NCI-H510A (cell line): ENCODE results near the gene FMN1.

Source experiments
- DNase-seq: peaks from one replicate; lab custom pipeline; 2025; lab: John Stamatoyannopoulos, UW

Gene FMN1, protein sequence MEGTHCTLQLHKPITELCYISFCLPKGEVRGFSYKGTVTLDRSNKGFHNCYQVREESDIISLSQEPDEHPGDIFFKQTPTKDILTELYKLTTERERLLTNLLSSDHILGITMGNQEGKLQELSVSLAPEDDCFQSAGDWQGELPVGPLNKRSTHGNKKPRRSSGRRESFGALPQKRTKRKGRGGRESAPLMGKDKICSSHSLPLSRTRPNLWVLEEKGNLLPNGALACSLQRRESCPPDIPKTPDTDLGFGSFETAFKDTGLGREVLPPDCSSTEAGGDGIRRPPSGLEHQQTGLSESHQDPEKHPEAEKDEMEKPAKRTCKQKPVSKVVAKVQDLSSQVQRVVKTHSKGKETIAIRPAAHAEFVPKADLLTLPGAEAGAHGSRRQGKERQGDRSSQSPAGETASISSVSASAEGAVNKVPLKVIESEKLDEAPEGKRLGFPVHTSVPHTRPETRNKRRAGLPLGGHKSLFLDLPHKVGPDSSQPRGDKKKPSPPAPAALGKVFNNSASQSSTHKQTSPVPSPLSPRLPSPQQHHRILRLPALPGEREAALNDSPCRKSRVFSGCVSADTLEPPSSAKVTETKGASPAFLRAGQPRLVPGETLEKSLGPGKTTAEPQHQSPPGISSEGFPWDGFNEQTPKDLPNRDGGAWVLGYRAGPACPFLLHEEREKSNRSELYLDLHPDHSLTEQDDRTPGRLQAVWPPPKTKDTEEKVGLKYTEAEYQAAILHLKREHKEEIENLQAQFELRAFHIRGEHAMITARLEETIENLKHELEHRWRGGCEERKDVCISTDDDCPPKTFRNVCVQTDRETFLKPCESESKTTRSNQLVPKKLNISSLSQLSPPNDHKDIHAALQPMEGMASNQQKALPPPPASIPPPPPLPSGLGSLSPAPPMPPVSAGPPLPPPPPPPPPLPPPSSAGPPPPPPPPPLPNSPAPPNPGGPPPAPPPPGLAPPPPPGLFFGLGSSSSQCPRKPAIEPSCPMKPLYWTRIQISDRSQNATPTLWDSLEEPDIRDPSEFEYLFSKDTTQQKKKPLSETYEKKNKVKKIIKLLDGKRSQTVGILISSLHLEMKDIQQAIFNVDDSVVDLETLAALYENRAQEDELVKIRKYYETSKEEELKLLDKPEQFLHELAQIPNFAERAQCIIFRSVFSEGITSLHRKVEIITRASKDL (N-terminal part only)

DNA sequence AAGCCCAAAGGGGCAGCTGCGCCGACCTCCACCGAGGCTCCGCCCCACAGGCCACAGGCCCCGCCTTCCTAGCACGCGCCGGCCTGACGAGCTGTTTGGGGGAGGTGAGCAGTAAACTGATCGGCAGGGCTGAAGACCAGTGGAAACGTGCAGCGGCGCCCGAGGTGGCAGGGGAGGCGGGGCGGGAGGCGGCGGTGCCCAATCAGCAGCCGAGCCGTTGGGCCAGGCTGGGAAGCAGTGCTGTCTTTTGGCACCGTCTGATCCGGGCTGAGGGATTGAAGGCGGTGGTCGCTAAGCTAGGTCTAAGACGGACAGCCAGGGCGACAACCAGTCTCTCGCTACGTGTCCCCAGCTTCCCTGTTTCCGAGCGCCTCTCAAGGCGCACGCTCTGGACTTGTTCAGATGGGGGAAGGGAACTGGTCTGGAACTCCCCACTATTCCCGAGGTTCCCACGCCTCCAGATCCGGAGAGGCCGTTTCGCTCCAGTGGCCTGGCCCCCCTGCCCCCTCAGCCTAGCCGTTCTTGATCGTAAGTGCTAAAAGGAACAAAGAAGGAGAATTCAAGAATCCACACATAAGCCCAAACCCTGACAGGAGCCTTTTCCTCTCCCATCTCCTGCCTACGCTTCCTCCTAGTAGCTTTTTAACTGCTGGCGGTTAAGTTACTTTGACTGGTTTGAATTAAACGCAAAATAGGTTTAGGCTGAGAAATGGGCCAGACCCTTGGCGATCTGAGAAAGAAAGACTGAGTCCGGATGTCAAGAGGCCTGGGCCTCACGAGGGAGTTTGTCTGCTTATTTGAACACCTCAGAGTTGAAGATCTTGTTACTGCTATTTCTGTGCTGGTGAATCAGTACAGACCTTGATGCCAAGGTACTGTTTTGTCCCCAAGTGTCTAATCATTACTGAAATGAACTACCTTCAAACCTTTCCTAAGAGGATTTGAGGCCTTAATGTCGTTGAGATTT is at the start of gene FMN1:
TSS of gene FMN1 (minus strand) at position 11 of the 967 bp plus-strand sequence. CDS start 39,800 bp downstream, outside the sequence.
- peak; percentile 72 for DNase-seq

DNA sequence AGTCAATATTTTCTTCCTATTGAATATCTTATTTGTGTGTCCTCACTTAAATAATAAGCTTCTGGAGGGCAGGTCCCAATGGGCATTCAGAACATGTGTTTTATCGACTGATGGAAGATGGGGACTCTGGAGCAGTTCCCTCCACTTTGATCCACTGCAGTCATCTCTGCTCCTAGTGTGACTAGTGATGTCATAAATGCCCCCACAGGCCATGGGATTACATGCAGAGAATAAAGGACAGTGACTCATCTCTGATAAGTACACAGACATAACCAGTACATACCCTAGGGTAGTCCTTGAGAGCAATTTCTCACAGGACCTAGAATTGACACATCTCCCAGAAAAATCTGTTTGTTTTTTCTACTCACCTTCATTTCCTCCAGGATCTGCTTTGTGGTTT is 49.4 kb upstream of the FMN1 start:
- no peak for DNase-seq

DNA sequence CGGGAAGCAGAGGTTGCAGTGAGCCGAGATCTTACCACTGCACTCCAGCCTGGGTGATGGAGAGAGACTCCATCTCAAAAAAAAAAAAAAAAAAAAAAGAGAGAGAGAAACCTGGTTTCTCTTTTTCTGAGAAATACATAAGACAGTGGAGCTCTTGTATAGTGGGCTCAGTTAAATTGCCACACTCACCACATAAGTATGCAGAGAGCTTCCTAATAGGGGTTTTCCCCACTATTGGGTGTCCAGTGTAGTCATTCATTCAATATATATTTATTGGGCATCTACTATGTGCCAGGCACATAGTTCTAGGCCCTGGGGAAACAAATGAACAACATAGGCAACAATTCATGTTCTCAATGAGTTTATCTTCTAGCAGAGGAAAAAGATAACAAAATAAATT is 48.9 kb upstream of the FMN1 start:
- DNase-seq: no peak

DNA sequence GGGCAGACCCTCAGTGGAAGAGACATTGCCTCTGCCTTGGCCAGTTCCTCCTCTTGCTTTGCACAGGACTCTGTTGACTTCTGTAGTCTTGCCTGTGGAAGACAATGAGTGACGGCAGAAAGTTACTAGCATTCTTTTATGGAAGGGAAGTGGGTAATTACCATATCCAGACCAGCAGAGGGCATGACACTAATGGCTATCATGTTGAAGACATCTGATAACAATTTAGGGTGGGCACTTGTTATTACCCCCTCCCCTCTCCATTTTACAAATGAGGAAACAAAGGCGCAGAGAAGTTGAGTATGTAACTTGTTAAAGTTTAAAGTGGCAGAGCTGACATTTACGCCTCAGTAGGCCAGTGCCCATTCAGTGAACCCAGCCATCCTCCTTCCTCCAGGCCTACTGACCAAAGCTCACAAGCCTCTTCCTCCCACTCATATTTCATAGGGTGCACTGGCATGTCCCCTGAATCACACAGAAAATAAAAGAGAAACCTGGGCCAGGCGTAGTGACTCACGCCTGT is 48.2 kb upstream of the FMN1 start:
- DNase-seq: no peak

DNA sequence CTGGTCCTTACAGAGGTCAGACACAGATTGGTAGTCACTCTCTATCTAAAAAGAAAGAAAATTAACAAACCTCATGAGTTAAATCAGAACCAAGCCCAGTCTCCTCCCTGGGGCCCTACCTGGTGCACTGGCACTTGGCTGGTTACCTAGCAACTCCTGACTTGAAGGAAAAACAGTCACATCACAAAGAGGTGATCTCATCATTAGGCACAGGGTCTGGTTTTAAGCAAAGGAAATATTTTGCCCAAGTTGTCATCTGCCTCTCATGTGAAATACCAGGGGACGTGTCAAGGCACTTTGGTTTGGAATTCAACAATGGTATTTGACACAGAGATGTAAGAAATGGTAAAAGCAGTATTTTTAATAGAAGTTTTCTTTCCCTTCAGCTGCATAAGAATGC is 47.7 kb upstream of the FMN1 start:
- no peak for DNase-seq

DNA sequence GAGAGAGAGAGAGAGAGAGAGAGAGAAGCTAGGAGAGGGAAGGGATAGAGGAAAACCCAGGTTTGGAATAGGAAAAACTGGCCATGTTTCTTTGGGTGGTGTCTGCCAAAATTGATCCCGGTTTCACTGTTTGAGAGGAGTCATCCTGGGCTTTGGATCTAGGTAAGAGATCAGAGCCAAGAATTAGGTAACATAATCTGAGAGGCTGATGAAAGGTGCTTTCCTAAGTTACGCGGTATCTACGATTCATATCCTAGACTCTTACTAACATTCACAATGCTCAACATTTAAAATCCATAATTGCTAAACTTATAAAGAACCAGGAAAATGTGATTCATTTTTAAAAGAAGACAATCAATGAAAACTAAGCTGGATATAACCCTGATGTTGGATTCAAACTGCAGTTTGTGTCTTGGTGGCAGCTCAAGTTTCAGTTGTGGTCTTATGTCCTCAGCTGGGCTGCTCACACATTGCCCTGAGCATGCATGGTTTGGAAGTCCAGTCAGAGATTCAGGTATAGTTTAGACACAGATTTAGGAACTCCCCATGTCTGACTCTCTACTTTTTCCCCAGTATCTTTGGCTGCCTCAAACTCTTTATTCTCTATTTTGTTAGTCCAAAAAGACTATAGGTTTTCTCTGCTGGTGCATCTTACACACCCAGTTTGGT is 42.5 kb upstream of the FMN1 start:
- no peak for DNase-seq

DNA sequence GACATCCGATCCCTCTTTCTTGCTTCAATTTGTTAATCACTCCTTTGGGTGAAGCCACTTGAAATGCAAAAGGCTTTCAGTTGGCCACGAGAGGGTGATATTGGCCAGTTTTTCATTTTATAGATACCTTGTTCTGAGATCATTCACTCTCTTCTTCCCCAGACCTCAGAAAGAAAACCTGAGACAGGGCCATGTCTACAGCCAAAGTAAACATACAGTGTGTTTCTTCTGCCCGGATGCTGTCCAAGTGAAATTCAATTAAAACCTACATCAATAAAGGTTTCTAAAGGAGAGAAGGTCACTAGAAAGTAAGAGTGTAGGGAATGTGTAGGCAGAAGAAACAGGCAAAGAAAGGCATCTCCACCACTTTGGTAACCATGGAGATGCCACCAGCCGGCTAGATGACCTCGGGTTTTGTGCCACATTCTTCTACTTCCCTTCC is 39.5 kb upstream of the FMN1 start:
- no peak for DNase-seq

DNA sequence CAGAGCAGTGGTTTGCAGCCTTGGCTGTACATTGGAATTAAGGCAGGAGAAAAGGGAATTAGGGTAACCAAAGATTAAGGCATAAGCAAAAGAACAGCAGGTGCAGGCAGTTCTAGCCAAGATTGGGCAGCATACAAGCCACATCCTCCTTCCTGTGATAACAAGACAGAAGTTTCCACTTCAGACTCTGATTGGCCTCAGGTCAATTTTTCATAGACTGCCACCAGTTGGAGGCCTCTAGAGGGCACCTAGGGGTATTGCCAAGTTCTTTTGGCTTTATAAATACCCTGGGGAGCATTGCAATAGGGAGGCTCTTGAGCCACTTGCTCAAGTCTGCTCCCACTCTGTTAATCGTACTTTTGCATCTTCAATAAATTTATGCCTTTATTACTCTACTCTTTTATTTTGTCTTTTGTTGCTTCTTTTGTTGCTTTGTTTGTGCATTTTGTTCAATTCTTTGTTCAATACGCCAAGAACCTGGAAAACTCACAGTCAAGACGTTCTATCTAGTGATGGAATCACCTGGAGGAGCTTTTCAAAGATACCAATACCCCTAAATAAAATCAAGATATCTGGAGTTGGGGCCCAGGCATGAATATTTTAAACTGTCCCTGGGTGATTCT is 32.2 kb upstream of the FMN1 start:
- DNase-seq: peak; percentile 6

DNA sequence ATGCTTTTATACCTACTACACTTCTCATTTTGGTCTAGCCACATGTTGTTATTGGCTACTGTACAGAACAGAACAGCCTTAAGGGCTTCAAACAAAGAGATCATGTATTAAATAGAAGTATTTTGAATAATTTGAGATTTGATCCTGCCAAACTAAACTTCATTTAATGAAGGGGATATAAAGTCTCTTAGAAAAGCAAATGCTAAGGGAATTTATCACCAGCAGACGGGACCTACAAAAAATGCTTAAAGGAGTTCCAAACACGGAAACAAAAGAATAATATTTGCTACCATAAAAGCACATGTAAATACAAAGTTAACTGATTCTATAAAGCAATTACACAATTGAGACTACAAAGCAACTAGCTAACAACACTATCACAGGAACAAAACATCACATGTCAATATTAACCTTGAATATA is 23.6 kb upstream of the FMN1 start:
- DNase-seq: no peak

DNA sequence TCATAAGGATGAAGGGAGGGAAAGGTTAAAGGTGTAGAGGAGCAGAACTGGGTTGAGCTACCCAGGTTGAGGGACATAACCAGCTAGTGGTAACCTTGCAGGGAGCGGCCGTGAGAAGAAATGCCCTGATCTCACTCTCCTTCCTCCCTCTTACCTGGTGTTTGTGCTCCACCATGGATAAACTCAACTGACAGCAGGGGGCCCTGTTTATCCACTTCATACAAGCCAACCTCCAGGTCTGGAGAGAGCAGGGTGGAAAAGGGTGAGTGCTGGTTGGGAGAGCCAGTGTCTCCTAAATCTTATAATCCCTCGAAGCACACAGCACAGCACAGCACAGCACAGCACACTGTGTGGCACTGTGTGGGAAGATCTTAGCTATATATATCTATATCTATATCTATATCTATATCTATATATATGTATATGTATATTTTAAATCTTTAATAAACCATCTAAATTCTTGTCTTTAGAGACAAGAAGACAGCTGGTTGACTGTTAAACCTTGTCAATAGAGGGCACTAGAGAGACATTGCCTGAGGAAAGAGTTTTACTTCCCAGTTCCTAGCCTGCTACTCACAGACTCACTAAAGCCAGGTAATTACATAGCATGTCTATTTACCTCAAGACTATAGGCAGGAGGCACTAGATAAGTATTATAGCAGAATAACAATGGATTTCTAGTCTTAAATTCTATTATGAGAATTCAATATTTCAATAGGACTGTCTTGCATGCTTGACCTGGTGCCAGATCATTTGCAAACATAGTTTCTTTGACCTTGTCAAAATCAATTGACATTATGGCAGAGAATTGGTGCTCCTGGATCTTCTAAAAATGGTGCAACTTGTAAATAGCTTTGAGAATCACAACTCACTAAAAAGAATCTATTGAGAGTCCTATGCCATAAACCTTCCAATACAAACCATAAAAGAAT is 21.7 kb upstream of the FMN1 start:
- no peak for DNase-seq

DNA sequence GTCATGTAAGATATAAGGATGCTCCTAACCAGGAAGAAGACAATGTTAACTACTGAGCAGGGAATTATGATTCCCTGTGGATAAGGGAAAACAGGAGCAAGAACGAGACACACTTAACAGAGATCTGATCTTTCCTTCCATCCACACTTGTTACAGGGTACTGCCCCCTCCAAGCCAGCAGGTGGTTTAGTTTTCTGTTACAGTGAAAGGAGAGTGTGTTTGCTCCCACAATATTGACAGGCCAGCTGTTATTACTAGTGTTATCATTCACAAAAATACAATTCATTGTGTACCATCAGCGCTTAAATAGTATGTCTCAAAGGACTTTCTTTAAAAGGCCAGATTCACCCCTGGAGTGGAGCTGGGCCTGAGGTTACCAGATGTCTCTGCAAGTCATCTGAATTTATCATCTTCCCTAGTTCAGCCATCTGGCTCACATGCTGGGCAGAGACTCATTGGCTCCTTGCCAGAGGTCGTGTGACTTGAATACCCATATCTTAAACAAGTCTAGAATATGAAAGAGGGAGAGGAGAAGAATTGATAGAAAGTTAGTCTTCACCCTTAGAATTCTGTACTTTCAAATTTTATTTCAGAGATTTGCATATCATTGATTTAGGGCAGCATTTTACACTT is 16.8 kb upstream of the FMN1 start:
- no peak for DNase-seq

DNA sequence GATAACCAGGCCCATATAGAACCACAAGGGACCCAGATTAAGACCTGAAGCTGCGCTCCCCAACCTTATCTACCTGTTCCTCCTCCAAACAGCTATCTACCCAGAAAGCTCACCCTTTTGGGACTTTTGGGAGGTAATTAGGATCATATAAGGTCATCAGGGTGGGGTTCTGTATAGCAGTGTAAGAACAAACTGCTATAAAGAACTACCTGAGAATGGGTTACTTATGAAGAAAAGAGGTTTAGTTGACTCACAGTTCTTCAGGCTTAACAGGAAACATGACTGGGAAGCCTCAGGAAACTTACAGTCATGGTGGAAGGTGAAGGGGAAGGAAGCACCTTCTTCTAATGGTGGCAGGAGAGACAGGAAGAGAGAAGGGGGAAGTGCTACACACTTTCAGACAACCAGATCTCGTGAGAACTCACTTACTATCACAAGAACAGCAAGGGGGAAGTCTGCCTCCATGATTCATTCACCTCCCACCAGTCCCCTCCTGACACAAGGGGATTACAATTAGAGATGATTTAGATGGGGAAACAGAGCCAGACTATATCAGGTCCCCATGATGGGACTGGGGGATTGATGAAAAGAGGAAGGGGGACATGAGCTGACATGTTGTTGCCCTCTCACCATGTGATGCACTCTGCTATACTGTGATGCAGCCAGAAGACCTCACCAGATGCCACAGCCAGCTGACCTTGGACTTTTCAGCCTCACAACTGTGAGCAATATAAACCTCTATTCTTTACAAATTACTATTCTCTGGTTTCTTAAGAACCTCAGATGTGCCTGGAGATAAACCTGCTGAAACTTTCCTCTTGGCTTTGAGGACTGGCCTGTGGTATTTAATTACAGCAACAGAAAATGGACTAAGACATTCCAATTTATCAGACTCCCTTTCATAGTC is 15.3 kb upstream of the FMN1 start:
- no peak for DNase-seq

DNA sequence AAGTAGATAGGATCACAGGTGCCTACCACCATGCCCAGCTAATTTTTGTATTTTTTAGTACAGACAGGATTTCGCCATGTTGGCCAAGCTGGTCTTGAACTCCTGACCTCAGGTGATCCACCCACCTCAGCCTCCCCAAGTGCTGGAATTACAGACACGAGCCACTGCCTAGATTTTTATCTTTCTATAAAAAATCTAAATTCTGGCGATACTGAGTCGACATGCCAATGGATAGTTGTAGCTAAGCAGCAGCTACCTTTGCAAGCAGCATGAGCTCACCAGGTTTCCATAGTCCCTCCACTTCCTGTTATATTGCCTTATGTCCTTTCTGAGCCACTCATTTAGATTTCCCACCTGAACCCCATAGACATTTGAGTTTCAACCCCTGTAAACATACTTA is 13.1 kb upstream of the FMN1 start:
- DNase-seq: no peak

DNA sequence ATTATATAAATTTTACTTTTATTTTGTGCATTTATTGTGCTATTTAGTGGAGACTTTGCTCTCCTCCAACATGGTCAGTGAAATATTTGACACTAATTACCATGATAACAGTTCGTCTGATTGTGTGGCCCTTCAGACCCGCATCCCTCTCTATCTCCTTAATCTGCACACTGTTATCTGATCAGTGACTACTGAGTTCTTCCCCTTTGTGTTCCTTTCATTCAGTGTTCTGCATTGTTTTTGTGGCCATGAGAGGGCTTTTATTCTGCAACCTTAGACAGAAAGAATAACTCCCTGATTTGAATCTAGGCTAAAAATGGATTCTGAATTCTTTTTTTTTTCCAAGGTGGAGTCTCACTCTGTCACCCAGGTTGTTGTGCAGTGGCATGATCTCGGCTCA is 11.9 kb upstream of the FMN1 start:
- DNase-seq: no peak

DNA sequence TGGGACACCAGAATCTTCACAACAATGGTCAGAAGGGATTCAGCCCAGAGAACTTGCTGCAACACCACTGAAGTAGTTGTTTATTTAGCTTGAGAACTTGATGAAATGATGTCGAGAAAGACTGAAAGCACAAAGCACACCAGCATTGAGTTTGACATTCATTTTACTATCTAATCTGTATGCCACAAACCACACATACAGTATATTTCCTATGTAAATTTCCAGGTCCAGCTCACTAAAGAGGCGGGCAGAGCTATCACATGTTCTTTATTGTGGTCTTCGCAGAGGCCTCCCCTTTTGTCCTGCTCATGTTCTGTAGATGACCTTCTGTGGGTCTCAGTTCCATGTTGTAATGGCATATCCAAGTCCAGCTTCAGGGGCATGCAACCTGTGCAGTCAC is 10.4 kb upstream of the FMN1 start:
- no peak for DNase-seq

DNA sequence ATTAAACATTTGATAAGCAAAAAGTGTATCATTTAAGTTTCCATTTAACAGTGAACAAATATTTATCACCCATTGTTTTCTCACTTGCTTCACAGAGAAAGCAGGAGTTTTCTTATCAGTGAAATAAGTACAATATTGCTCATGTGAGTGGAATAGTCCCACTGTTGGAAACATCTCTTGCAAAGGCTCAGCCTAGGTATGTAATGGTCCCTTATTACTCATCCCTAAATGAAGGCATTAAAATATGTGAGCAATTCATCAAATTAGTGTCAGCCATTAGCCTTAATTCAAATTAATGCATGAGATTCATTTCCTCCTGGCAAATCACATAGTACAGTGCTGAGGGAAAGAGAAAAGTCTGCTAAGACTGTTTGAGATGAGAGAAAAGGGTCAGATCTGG is 9.6 kb upstream of the FMN1 start:
- no peak for DNase-seq

DNA sequence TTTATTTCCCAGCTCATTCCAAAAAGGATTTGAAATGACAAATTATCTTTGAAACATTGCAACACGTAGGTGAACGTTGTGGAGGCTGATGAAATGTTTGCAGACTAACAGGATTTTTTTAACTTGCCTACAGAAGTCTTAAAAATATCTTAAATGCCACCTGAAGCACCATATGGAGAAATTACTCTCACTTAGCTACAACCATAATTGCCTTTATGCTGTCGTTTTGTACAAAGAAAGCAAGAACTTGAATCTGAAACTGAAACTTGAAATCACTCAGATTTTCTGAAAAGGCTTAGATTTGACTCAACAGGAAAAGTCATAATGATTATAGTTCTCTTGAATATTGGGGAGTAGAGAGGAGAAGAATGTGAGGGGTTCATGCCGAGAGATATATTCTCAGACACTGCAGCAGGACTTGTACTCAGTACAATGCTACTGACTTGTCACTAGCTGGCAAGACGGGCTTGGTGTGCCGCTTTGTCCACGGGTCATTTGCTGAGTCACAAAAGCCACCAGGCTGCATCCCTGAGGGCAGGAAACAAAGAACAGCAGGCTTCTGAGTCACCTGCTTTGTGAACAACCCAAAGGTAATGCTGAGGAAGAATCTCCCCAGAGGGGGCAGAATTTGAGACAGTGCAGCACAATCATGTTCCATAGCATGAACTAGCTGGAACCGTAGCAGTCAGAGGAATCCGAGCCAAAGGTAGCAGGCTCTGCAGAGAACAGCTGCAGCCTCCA is 7.1 kb upstream of the FMN1 start:
- DNase-seq: peak; percentile 40
